ENCODE results near the gene MYO5A.

GRCh38 chr15:52288051-52288942, 240.4 kb downstream of the MYO5A start:
- no peak for TF ChIP-seq BACH1 (IDR thresholded peaks at IDR 0.05; ENCODE audit: borderline replicate concordance)
- TF ChIP-seq PML (IDR thresholded peaks at IDR 0.05; ENCODE audit: low read length): no peak
- no peak for TF ChIP-seq NFXL1 (IDR thresholded peaks at IDR 0.05; ENCODE audit: borderline replicate concordance)
- no peak for TF ChIP-seq CTCF (IDR thresholded peaks at IDR 0.05 in 2 of 3, conservative IDR thresholded peaks at IDR 0.05 in 1 of 3; ENCODE audit: control insufficient read depth in 2 of 3, extremely low read depth in 1 of 3, insufficient read depth in 1 of 3, low read depth in 3 of 3, low read length in 3 of 3)
- no peak for TF ChIP-seq POLR2A (IDR thresholded peaks at IDR 0.05; ENCODE audit: low read depth, low read length)
- no peak for TF ChIP-seq IKZF1 (conservative IDR thresholded peaks at IDR 0.05)
- TF ChIP-seq USF2 (IDR thresholded peaks at IDR 0.05; ENCODE audit: borderline replicate concordance, low read depth, low read length): no peak
- TF ChIP-seq BCLAF1 (IDR thresholded peaks at IDR 0.05): no peak
- TF ChIP-seq JUNB (IDR thresholded peaks at IDR 0.05): no peak
- no peak for TF ChIP-seq CREB1 (IDR thresholded peaks at IDR 0.05; ENCODE audit: low read depth)
- no peak for TF ChIP-seq SMC3 (IDR thresholded peaks at IDR 0.05; ENCODE audit: borderline replicate concordance, low read length)
- no peak for TF ChIP-seq TCF12 (IDR thresholded peaks at IDR 0.05; ENCODE audit: low read depth, low read length)
- no peak for TF ChIP-seq SRF (IDR thresholded peaks at IDR 0.05; ENCODE audit: low read depth in 2 of 2, low read length in 2 of 2)
